ENCODE results near the gene VPS8. TPM values are rescaled to one million over a fixed set of nuclear protein-coding genes. Genes with fewer than 3 reads are reported as not detected.

The VPS8 gene
- 15.4 and 17.4 TPM in 2 replicates for total RNA-seq

GRCh38 chr3:184811999-184812661, at the start of gene VPS8:
Gene VPS8 (plus strand): TSS chr3:184812166. CDS start chr3:184824633, 12,467 bp downstream.

Other genes with a start within 250 kb of the VPS8 start
- 29.7 and 36.9 TPM in 2 replicates for gene MAGEF1, start 100.1 kb upstream of the VPS8 start, total RNA-seq